VCaP (cell line): Measurements from ENCODE around the gene SEPSECS.

ENCODE experiments used
- H3K27ac ChIP-seq: fragments of 450-650 bp; 2 replicates; pipeline ENCODE4 v1.5.1; 2017
- CTCF ChIP-seq: fragments of 450-650 bp; conservative IDR thresholded peaks from 2 replicates; pipeline ENCODE4 v1.5.1; 2017; ENCODE audit warnings: mild to moderate bottlenecking, moderate library complexity

SEPSECS gene

GRCh38 chr4:25117274-25117673 is 43.0 kb downstream of the SEPSECS start:
- no peak for TF ChIP-seq CTCF
- H3K27ac ChIP-seq: no peak overlapping the region

GRCh38 chr4:25113915-25114904 is 46.0 kb downstream of the SEPSECS start:
- TF ChIP-seq CTCF: no peak
- no peak overlapping the region for H3K27ac ChIP-seq

GRCh38 chr4:25112995-25113380 is 47.3 kb downstream of the SEPSECS start:
- TF ChIP-seq CTCF: no peak
- H3K27ac ChIP-seq: no peak overlapping the region

GRCh38 chr4:25112366-25112994 is 47.8 kb downstream of the SEPSECS start:
- TF ChIP-seq CTCF: no peak

GRCh38 chr4:25111648-25112196 is 48.5 kb downstream of the SEPSECS start:
- TF ChIP-seq CTCF: no peak
- no peak overlapping the region for H3K27ac ChIP-seq

More at GRCh38 chr4:25112366-25112994, 47.8 kb downstream of the SEPSECS start:
- H3K27ac ChIP-seq: no peak overlapping the region

- TF ChIP-seq CTCF: no peak
- H3K27ac ChIP-seq: no peak overlapping the region
Observed at GRCh38 chr4:25110527-25111329, 49.5 kb downstream of the SEPSECS start.

GRCh38 chr4:25109511-25109910 is 50.7 kb downstream of the SEPSECS start:
- H3K27ac ChIP-seq: no peak overlapping the region
- TF ChIP-seq CTCF: no peak
